HG02763 (cell line): ENCODE results near the gene TBATA.
"Not testable (repeated sequence)": the region's sequence is repeated elsewhere in the genome, so short reads cannot be mapped to it uniquely, and the experiment has no call there.

ENCODE experiments used
- ATAC-seq: cut with Tn5 transposase; IDR thresholded peaks from one replicate; pipeline ENCODE4 v1.9.1; 2021; ENCODE audit warnings: mild to moderate bottlenecking, moderate library complexity; ENCODE audit not compliant: unreplicated experiment

The TBATA gene

DNA sequence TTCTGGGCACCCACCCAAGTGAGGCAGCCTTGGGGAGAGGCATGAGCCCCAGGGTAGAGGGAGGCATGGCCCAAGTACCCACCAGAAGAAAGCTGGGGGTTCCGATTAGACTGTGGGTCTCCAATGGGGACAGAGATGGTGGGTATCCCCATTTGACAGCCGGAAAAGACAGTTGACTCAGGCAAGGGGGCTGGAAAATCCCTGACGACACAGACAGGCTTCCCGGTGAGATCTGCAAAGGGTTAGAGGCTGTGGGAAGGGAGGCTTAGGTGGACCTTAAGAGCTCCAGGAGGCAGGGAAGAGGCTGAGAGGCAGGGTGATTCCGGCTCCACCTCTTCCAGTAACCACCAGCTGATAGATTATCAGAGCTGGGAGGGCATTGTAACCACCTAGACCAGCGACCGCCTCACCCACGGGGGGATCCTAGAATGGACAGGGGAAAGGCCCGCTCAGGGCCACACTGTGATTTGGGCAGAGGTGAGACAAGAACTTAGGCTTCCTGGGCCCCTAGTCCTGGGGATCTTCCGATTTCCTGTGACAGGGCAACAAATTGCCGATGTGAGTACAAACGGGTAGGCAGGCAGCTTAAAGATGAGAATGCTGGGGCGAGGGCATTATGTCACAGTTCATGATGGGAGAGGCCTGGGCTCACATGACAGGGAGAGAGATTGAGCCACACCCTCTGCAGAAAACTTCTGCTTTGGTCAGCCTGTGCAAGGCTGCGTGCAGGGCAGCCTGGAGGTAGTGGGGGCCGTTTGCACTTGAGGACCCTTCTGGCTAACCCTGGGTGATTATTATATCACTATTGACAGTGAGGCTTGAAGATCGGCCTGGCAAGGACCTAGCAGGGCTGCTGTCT is 5.4 kb downstream of the TBATA start:
- no peak for ATAC-seq

DNA sequence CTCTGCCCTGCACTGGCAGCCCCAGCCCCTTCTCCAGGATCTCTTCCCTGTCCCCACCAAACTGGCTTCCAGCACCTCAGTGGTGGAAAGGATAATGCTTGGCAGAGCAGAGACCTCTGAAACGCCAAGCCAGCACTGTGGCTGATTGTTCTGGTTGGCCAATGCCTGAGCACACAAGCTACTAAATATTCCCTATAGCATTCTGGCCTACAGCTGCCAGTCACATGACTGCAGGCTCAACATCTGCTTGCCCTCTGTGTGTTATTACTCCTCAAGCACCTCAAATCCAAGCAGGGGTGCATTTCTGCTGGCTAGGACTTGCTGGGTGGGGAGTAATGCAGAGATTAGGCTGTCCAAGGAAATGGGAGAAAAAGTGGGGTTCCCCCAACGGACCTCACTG is 6.1 kb downstream of the TBATA start:
- no peak for ATAC-seq

DNA sequence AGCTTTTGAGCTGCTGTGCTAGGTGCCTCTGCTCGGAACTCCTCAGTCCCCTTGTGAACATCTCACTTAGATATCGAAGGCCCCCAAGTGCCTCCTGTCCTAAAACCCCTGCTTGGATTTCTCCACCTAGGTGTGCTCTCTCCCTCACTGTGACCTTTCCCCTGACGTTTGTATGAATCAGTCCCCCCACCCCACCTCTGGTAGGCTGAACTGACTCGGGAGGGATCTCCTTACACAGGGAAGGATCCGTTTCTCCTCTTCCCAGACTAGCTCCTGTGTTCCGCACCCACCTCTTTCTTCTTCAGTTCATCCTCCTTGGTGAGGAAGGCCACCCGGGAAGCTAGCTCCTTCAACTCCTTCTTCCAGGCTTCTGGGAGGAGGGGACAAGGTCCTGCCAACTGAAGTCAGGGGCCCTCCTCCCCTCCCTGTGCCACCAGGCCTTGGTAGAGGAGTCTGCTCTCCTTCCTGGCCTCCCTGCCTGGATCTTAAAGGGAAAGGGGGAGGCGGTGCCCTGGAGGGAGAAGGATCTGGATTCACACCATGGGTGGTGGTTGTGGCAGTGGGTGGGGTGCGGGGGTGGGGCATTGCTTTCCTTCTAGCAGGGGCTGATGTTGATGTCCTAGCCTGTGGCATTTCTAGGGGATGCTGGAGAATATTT is 6.8 kb downstream of the TBATA start:
- no peak for ATAC-seq

DNA sequence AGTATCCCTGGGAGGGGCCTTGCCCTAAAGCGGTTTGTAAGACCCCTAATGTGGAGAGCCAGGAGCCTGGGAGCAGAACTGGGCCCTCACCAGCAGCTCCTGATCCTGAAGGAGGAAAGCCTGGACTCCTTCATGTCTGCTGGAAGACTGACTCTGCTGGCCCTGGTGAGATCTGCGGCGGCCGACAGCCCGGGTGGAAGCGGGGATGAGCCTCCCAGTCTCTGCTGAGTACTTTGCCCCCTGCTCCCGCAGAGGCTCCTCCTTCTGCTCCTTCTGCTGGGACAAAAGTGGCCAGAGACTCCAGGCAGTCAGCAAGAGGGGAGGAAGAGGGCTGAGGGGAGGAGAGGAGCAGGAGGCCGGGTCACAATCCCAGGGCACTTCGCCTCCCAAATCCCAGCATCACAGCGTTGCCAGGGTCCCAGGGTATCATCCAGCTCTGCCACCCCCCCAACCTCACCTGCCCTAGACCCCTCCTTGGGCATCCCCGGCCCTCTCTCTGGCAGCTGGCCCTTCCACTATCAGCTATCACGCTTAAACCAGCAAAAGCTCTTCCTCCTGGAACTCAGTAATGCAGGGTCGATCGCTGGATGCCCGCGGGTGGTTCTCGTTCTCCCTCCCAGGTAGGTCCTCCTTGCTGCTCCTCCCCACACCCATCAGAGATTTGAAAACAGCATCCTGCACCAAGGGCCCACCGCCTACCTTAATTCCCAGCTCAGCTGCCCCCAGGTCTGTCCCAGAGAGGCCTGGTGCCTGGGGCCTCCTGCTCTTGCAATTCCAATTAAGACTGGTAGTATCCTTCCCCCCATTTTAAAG is 7.9 kb downstream of the TBATA start:
- no peak for ATAC-seq

DNA sequence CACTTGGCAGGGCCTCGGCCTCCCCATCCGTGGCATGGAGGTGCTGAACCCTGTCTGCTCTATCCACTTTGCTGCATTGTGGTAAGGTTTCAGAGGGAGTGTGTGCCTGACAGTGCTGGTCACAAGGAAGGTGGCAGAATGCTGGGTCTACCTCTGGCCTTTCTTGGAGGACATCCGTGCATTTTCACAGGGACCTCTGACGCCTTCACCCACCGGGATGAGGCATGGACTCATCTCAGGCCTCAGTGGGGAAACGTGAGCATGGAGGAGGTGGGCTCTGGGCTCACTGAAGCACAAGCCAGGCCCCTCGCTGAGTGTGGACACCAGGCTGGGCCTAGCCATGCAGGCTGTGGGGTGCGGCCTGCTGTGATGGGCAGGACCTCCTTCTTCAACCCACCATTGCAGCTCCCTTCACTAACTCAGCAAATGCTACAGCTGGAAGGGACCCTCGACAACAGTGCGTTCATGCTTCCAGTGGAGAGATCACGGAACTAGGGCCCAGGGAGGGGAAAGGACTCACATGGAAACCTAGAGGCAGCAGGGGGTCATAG is 8.6 kb downstream of the TBATA start:
- ATAC-seq, result no peak

DNA sequence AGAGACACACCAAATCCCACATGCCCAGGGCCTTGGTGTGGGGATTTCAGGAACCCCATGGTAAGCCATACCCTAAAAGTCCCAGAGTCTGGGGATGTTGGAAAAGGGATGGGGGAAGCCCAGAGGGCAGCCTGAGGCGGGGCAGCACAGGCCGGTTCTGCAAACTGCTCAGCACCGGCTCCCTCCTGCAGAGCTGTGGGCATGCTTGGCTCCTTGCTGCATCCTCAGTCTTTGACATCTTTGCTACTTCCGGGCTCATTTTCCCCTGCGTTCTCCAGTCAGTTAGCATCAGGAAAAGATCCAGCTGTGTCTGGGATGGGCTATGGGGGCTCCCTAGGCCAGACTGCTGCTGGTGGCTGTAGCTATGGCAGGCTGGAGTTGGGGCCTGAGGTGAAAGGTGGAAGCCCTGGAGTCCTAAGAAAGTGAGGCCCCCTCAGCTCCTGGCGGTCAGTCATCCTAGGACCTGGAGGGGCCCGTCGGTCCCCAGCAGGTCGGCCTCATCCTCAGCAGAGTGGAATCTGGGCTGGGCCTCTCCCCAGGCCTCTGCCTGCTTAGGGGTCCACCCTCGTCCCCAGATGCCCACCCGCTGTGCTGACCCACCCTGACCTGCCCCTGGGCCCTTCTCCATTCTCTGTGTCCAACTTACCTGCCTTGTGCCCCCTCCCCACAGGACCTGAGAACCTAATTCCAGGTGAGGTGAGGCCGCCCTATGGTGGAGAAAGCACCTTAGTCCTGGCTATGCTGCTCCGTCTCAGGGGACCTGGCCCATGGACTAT is 9.3 kb downstream of the TBATA start:
- ATAC-seq, result no peak

DNA sequence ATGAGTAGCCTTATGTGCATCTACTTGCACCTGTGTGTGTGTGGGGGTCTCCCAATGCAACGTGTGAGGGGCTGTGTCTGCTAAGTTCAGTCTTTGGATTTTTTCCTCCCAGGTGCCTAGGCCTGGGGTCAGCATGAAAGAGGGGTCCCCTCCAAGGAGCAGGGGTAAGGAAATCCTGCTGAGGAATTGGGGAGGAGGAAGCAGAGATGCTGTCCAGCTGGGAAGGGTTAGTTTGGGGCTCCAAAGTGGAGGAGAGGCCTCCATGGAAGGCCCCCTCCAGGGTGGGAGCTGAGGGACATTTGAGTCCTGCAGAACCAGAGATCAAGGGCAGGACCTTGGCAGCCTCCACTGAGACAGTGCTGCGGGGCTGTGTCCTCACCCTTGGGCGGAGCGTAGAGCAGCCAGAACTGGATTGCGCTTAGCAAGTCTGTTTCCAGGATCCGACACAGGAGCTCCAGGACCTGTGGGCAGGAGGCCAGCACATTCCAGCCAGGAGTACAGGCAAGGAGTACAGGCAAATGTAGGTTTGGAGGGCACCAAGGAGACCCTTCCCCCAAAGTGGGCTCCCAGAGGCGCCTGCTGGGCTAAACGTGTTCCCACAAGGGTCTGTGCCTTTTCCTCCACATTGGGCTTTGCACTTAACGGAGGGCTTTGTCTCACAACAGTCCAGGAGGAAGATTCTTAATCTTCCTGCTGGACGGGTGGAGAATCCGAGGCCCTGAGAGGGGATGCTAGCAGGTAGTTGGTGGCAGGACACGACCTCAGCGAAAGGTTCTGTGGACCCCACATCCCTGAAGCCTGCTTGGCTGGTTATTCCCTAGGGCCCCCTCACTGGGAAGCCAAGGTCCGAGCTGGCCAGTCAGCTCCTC is 10.1 kb downstream of the TBATA start:
- no peak for ATAC-seq

DNA sequence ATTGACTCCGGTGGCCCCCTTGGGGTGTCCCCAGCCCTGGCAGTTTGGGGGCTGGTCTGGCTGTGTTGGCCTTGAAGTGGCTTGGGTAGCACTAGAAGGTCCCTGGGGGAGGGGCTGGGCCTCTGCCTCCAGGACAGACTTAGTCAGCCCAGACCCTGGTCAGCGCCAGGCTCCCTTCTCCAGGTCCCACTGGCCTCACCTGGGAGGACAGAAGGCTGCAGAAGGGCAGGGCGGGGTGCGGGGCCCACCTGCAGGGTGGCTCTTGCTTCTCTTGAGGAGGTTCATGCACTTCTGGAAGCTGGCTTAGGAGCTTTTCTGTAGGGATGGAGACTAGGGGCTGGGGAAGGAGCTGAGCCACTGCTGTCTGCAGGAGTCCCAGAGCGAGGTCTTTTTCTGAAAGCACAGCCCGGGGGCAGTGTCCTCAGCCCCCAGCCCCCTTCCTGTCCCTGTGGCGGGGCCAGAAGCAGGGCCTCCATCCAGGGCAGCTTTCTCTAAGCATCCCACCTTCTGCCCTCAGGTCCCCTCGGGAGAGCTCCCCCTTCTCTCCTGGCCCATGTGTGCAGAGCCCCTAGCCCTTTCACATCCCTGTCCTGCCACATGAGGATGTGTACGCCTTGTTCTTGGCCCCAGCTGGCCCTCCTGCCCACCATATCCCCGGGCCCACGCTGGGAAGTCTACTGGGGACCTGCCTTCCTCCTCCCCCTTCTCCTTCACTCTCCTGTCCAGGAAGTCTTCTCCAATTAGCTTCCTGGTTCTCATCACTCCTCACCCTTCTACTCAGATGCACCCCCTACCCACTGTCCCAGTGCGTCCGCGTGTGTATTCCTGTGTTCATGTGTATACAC is 11.0 kb downstream of the TBATA start:
- no peak for ATAC-seq

DNA sequence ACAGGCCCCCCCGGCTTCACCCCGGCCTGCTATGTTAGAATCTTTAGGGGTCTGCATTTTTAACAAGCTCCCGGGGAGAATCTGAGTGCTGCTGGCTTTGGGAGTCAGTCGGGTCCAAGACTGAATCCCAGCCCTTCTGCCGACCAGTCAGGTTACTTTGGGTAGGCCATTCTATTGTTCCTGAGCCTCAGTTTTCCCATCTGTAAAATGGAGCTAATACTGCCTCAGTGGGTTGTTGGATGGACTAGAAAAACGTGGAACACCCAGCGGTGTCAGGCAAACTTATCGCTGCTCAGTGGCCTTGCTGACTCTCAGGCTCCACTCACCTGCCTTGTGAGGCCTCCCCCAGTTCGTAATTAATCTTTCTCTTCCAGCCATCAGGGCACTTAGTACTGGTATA is 11.7 kb downstream of the TBATA start:
- ATAC-seq, result no peak

DNA sequence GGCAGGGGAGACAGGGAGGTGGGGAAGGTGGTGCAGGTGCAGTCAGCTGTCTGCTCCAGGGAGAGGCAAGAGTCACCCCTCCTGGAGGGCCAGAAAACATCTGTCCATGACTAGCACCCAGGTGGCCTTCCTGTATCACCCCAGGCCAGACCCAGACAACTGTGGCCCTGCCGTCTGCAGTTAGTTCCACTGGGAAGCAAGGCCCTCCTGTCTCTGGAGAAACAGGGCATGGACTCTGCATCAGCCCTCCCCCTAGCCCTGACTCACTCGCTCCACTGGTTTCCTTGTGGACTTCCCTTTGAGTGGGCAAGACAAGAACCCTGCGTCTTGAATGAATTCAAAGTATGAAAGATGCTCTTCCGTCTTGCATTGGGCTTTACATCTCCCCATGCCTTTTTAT is 12.6 kb downstream of the TBATA start:
- ATAC-seq, result no peak

DNA sequence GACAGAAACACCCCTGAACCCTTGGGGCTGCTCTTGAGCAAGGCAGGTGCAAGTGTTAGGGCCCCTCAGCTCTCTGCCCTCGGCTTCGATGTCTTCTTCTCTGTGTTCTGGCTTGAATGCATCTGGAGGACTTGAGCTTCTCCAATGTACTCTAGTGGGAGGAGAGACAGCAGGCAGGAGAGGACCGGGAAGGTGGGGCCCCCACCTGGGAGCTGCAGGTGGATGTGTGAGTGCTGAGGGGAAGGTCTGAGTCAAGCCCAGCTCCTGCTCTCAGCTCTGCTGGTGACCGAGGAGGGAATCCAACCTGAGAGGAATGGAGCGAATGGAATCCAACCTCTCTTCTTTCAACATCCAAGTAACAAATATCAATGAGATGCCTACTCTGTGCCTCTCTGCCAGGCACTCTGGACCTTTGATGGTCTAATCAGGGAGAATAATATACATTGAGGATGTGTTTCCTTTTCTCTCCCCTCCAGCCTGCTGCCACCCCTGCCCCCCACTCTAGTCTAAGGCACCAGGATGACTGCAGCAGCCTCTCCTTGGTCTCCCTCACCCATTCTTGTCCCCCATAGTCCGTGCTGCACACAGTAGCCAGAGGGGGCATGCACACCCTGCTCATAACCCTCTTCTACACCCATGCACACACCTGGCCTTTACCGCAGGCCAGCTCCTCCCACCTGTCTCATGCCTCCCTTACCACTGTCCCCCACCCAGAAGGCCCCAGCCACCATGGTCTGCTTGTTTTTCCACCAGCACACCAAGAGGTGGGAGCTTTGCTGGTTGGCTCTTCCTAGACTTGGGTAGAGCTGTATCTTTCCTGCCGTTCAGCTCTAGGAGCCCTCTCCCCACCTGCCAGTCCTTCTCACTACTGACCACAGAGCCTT is 13.6 kb downstream of the TBATA start:
- ATAC-seq, result no peak

DNA sequence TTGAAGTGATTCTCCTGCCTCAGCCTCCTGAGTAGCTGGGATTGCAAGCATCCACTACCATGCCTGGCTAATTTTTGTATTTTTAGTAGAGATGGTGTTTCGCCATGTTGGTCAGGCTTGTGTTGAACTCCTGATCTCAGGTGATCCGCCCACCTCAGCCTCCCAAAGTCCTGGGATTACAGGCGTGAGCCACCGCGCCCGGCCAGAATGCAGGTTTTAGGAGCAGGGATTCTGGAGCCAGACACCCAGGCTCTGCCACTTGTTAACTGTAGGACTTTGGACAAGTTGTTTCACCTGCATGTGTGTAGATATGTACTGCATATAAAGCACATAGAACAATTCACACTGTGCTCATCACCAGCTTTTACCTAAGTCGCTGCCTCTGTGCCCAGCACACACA is 14.7 kb downstream of the TBATA start:
- ATAC-seq, result not testable (repeated sequence)

DNA sequence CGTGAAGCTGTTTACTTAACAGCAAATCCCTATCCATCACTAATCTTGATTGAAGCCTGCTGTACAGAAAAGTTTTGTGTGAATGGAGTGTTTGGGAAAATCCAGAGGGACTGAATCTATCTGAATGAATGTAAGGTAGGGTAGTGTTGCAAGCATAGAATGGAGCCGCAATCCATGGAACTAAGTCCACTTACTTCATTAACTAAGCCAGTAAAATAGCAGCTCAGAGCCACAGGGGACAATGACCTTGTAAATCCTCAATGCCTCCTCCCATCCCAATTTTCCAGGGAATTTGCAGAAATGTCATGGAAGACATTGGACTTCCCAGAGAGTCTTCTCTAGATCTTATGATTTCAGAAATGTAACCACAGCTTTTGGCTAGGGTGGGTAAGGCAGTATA is 15.2 kb downstream of the TBATA start:
- ATAC-seq, result no peak

DNA sequence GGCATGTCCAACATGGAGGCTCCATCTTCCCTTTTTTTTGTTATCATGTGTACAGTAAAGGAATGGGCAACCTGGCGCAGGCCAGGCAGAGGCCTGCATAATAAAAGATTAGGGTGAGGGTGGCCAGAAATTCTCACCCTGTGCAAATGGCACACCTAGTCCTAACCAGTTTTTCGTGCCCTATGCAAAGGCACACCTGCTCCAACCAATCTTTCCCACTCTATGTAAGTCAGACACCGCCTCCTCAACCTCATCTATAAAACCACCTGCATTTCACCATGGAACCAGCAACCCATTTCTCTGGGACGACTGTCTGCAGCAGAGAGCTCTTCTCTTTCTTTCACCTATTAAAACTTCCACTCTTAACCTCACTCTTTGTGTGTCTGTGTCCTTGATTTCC is 16.1 kb downstream of the TBATA start:
- no peak for ATAC-seq

DNA sequence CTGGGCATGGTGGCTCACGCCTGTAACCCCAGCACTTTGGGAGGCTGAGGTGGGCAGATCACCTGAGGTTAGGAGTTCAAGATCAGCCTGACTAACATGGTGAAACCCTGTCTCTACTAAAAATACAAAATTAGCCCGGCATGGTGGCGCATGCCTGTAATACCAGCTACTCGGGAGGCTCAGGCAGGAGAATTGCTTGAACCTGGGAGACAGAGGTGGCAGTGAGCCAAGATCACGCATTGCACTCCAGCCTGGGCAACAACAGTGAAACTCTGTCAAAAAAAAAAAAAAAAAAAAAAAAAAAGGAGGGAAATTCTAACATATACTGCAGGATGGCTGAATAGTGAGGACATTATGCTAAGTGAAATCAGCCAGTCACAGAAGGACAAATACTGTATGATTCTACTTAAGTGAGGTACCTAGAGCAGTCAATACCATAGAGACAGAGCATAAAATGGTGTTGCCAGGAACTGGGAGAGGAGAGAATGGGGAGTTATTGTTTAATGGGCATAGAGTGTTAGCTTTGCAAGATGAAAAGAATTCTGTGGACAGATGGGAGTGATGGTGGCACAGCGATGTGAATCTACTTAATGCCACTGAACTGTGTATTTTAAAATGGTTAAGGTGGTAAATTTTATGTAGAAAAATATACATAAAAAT is 17.0 kb downstream of the TBATA start:
- not testable (repeated sequence) for ATAC-seq

DNA sequence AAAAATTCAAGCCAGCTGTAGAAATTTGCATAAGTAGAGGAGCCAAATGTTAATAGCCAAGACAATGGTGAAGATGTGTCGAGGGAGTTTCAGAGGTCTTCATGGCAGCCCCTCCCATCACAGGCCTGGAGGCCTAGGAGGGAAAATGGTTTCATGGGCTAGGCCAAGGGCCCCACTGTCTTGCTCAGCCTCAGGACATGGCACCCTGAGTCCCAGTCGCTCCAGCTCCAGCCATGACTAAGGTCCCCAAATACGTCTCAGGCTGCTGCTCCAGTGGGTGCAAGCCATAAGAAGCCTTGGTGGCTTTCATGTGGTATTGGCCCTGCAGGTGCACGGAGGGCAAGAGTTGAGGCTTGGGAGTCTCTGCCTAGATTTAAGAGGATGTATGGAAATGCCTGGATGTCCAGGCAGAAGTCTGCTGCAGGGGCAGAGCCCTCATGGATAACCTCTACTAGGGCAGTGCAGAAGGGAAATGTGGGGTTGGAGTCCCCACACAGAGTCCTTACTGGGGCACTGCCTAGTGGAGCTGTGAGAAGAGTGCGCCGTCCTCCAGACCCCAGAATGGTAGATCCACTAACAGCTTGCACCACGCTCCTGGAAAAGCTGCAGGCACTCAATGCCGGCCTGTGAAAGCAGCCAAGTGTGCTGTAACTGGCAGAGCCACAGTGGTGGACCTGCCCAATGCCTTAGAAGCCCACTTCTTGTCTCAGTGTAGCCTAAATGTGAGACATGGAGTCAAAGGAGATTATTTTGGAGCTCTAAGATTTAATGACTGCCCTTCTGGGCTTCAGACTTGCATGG is 19.2 kb downstream of the TBATA start:
- no peak for ATAC-seq
